ENCODE results near the gene NACC2.

The NACC2 gene

DNA sequence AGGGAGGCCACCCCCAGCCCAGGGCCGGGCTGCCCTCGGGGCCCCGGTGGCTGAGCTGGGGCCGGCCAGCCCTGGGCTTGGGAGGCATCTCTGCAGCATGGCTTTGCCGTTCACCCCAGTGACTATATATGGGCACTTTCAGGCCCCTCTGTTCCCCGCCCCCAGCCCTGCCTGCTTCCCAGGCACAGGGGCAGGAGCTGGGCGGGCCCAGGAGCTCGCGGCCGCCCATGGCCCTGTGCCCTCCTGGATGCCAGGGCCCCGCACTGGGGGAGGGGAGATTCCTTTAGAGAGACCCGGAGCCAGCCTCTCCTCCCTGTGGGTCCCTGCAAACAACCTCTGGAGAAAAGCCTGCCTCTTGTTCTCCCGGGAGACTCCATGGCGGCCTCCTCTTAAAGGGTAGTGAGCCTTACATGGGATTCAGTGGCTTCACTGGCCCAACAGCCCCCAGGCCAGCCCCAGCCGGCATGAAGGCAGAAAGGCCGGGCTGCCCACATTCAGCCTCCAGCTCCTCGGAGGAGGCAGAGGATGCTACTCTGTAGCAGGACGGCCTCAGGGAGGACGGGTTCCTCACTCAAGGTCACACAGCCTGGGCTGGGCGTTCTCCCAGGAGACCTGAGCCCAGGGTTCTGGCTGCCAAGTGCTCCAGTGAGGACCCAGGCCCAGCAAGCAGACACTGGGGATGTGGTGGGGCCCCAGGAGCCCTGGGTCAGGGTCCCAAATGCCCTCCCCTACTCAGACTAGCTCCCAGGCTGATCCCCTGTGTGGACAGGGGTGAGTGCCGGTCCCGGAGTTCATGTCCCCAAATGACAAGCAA, 4.1 kb downstream of the NACC2 start:
- H2AFZ ChIP-seq = no peak overlapping the region
- peaks cover under 1% of the 10 kb centered on the region for H3K4me1 ChIP-seq
- no peak overlapping the region for H3K27ac ChIP-seq
- H3K4me3 ChIP-seq (ENCODE audit: low read depth, low read length) = no peak overlapping the region
- TF ChIP-seq, protein P1, sequence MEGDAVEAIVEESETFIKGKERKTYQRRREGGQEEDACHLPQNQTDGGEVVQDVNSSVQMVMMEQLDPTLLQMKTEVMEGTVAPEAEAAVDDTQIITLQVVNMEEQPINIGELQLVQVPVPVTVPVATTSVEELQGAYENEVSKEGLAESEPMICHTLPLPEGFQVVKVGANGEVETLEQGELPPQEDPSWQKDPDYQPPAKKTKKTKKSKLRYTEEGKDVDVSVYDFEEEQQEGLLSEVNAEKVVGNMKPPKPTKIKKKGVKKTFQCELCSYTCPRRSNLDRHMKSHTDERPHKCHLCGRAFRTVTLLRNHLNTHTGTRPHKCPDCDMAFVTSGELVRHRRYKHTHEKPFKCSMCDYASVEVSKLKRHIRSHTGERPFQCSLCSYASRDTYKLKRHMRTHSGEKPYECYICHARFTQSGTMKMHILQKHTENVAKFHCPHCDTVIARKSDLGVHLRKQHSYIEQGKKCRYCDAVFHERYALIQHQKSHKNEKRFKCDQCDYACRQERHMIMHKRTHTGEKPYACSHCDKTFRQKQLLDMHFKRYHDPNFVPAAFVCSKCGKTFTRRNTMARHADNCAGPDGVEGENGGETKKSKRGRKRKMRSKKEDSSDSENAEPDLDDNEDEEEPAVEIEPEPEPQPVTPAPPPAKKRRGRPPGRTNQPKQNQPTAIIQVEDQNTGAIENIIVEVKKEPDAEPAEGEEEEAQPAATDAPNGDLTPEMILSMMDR (IDR thresholded peaks at IDR 0.05) = no peak
- H3K79me2 ChIP-seq = peaks cover 25% of the 10 kb centered on the region
- no peaks in the 10 kb centered on the region for H3K27me3 ChIP-seq (ENCODE audit: control insufficient read depth, insufficient read depth, low read length)
- no peaks in the 10 kb centered on the region for H3K9me3 ChIP-seq (ENCODE audit: control insufficient read depth, low read length)
- H3K36me3 ChIP-seq (ENCODE audit: control insufficient read depth, insufficient read depth, low read length) = no peaks in the 10 kb centered on the region
- H3K9ac ChIP-seq = no peak overlapping the region
- H3K4me2 ChIP-seq (ENCODE audit: low read length) = no peak overlapping the region

DNA sequence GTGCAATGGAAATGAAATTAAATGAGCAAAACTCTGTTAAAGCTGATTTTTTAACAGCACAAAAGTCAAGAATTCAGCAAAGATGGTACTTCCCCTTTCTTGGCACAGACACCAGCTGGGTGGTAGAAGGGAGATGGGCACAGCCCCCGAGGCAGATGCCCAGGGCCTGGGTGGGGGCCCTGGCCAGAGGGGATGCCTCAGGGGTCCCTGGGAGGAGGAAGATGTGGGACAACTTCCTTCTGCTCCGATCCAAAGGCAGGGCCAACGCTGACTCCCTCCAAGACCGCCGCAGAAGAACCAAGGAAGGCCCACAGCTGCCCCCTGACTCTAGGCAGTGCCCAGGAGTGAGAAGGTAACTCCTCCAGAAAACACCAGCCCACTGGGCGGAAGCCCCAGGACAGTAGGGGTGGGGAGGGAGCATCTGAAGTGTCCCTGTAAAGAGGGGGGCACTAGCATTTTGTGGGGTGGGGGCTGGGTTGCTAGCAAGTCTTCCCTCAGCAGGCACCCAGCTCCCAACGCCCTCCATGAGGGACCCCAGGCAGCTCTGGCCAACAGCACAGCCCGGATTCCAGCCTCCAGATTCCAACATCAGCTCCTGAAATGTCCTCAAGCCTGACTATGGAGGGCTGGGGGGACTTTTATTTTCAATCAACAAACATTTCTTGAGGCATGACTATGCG, 4.9 kb downstream of the NACC2 start:
- no peak overlapping the region for H2AFZ ChIP-seq

DNA sequence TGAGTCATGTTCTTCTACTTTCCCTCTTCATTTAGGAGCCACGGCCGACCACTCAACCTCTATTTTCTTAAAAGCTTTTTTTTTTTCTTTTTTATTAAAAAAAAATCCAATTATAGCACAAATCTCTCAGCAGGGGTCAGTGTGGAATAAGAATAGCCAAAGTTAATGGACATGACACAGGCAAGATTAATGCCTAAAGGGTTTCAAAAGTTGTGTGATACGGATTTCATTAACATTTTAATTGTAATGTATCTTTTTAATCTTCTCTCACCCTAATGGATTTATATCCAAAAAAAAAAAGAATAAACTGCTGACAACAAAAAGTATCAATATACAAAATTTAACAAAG, 5.4 kb downstream of the NACC2 start:
- TF ChIP-seq, protein P1 (IDR thresholded peaks at IDR 0.05) = peak; percentile 46

More for the DNA sequence above, 4.9 kb downstream of the NACC2 start:
- Histone ChIP-seq H3K4me3 (ENCODE audit: low read depth, low read length) (no peak overlapping the region), H3K36me3 (ENCODE audit: control insufficient read depth, insufficient read depth, low read length) (no peaks in the 10 kb centered on the region), H3K4me2 (ENCODE audit: low read length) (no peak overlapping the region), H3K9me3 (ENCODE audit: control insufficient read depth, low read length) (no peaks in the 10 kb centered on the region), H3K27ac (no peak overlapping the region), H3K4me1 (no peaks in the 10 kb centered on the region), H3K79me2 (peaks cover 24% of the 10 kb centered on the region), H3K9ac (no peak overlapping the region), H3K27me3 (ENCODE audit: control insufficient read depth, insufficient read depth, low read length) (no peaks in the 10 kb centered on the region)
- TF ChIP-seq, protein P1 (IDR thresholded peaks at IDR 0.05) = no peak

DNA sequence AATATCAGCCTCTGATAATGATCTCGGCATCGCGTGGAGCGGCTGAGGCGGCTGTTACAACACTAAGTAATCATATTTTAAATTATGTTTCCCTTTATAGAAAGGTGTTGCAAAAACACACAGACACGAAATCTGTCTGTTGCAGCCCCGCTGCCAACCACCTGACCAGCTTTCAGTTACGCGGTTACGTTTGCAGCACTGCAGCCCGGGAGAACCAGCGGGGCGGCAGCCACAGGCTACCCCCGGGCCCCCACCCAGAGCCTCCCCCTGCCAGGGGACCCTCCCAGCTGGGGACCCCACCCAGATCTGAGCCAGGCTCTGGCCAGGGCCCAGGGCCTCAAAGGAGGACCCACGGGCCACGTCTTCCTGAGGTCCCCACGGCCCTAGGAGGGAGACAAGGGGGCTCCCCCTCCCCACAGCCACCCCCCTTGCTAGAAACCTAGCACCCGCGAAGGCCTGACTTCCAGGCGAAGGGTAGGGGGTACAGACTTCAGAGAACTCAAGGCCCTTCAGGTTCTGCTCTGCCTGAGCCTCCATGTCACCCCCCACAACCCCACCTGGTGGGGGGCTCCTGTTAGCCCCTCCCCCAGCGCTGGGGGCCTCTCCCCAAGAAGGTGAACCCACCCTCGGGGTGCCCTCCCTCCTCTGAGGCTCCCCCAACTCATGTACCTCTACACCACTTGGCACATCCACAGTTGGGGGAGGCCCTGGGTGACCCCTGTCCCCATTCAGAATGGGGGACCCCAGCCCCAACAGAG, 6.0 kb downstream of the NACC2 start:
- no peak overlapping the region for H3K27ac ChIP-seq
- H3K79me2 ChIP-seq = peaks cover 24% of the 10 kb centered on the region
- H2AFZ ChIP-seq = no peak overlapping the region
- no peak overlapping the region for H3K9ac ChIP-seq
- H3K27me3 ChIP-seq (ENCODE audit: control insufficient read depth, insufficient read depth, low read length) = no peaks in the 10 kb centered on the region
- no peak overlapping the region for H3K4me3 ChIP-seq (ENCODE audit: low read depth, low read length)
- H3K4me1 ChIP-seq = no peaks in the 10 kb centered on the region
- H3K4me2 ChIP-seq (ENCODE audit: low read length) = no peak overlapping the region
- H3K9me3 ChIP-seq (ENCODE audit: control insufficient read depth, low read length) = no peaks in the 10 kb centered on the region
- TF ChIP-seq, protein P1 (IDR thresholded peaks at IDR 0.05) = no peak
- no peaks in the 10 kb centered on the region for H3K36me3 ChIP-seq (ENCODE audit: control insufficient read depth, insufficient read depth, low read length)

More for the DNA sequence above, 5.4 kb downstream of the NACC2 start:
- no peaks in the 10 kb centered on the region for H3K27me3 ChIP-seq (ENCODE audit: control insufficient read depth, insufficient read depth, low read length)
- H3K4me1 ChIP-seq = no peaks in the 10 kb centered on the region
- H3K36me3 ChIP-seq (ENCODE audit: control insufficient read depth, insufficient read depth, low read length) = no peaks in the 10 kb centered on the region
- peaks cover 24% of the 10 kb centered on the region for H3K79me2 ChIP-seq
- H3K27ac ChIP-seq = no peak overlapping the region
- no peak overlapping the region for H3K9ac ChIP-seq
- no peak overlapping the region for H3K4me3 ChIP-seq (ENCODE audit: low read depth, low read length)
- no peak overlapping the region for H3K4me2 ChIP-seq (ENCODE audit: low read length)
- no peak overlapping the region for H2AFZ ChIP-seq
- H3K9me3 ChIP-seq (ENCODE audit: control insufficient read depth, low read length) = no peaks in the 10 kb centered on the region

Data from parathyroid adenoma (tissue), 2 donors.